DOHH2 (cell line): ENCODE measurements around the gene PLBD2.

Source experiments
- EZH2phosphoT487 ChIP-seq: fragments of 200-600 bp; sonication (generic); IDR thresholded peaks from 2 replicates; pipeline ENCODE4 v1.6.1; 2017; ENCODE audit warnings: borderline replicate concordance, mild to moderate bottlenecking, antibody characterized with exemption, low read length, moderate library complexity, mixed read lengths
- TF ChIP-seq, protein P1 (sequence below): fragments of 200-600 bp; sonication (generic); IDR thresholded peaks from one replicate; pipeline ENCODE4 v1.5.1; 2014; ENCODE audit warnings: antibody characterized with exemption, mild to moderate bottlenecking, low read depth, low read length; ENCODE audit not compliant: poor library complexity, severe bottlenecking

DNA sequence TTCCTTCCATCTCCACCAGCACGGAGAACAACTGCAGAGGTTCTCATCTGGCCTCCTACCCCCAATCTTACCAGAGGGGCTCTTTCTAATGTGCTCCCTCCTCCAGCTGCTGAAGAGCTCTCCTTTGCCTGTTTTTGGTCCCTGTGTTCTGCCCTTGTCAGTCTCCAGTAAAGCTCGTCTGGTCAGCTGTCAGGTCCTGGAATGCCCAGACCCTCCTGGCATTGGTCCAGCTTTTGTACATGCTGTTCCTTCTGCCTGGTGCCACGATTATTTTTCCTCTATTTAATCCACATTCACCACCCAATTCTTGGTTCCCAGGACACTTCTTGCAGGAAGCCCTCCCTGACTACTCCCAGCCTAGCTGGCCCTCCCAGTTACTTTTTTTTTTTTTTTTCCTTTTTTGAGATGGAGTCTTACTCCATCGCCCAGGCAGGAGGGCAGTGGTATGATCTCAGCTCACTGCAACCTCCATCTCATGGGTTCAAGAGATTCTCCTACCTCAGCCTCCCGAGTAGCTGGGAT, 30.0 kb upstream of the PLBD2 start:
- TF ChIP-seq, protein P1, sequence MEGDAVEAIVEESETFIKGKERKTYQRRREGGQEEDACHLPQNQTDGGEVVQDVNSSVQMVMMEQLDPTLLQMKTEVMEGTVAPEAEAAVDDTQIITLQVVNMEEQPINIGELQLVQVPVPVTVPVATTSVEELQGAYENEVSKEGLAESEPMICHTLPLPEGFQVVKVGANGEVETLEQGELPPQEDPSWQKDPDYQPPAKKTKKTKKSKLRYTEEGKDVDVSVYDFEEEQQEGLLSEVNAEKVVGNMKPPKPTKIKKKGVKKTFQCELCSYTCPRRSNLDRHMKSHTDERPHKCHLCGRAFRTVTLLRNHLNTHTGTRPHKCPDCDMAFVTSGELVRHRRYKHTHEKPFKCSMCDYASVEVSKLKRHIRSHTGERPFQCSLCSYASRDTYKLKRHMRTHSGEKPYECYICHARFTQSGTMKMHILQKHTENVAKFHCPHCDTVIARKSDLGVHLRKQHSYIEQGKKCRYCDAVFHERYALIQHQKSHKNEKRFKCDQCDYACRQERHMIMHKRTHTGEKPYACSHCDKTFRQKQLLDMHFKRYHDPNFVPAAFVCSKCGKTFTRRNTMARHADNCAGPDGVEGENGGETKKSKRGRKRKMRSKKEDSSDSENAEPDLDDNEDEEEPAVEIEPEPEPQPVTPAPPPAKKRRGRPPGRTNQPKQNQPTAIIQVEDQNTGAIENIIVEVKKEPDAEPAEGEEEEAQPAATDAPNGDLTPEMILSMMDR, result no peak
- TF ChIP-seq EZH2phosphoT487, result no peak
